Measurements from ENCODE around the gene ZBTB24. TPM values are rescaled to one million over a fixed set of nuclear protein-coding genes. Genes with fewer than 3 reads are reported as not detected.

ZBTB24 gene
- total RNA-seq, 1 donor from 2014 or later, result 8.2 TPM

GRCh38 chr6:109455437-109456110 lies 27.4 kb downstream of the ZBTB24 start, which contains the start of gene MICAL1:
Gene MICAL1 (minus strand): TSS chr6:109455772. CDS start chr6:109454196, 1,576 bp downstream.
- Histone ChIP-seq H3K4me1 (peaks cover 53% of the 10 kb centered on the region), H3K36me3 (peaks cover 26% of the 10 kb centered on the region), H3K4me3 (peak within 1 kb of the TSS; percentile 86), H3K27me3 (ENCODE audit: low read depth) (no peaks in the 10 kb centered on the region), H3K9me3 (no peaks in the 10 kb centered on the region), H3K27ac (peak within 1 kb of the TSS; percentile 89)
- ATAC-seq (peak; percentile 87 to 89), DNase-seq (peak; percentile 91)
- intact Hi-C loops (cut with DNase I), result no loop called here
- TF ChIP-seq, protein P1, sequence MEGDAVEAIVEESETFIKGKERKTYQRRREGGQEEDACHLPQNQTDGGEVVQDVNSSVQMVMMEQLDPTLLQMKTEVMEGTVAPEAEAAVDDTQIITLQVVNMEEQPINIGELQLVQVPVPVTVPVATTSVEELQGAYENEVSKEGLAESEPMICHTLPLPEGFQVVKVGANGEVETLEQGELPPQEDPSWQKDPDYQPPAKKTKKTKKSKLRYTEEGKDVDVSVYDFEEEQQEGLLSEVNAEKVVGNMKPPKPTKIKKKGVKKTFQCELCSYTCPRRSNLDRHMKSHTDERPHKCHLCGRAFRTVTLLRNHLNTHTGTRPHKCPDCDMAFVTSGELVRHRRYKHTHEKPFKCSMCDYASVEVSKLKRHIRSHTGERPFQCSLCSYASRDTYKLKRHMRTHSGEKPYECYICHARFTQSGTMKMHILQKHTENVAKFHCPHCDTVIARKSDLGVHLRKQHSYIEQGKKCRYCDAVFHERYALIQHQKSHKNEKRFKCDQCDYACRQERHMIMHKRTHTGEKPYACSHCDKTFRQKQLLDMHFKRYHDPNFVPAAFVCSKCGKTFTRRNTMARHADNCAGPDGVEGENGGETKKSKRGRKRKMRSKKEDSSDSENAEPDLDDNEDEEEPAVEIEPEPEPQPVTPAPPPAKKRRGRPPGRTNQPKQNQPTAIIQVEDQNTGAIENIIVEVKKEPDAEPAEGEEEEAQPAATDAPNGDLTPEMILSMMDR (IDR thresholded peaks at IDR 0.05), result peak; percentile 35

- no peaks in the 10 kb centered on the region for H3K9me3 ChIP-seq
- ATAC-seq, result peak; percentile 17 to 49
- H3K27me3 ChIP-seq (ENCODE audit: low read depth), result no peaks in the 10 kb centered on the region
- TF ChIP-seq, protein P1 (IDR thresholded peaks at IDR 0.05), result no peak
- H3K36me3 ChIP-seq, result peaks cover 29% of the 10 kb centered on the region
- intact Hi-C loops (cut with DNase I), result no loop called here
- peaks cover 49% of the 10 kb centered on the region for H3K4me1 ChIP-seq
- H3K27ac ChIP-seq, result peak overlapping the region; percentile 89
- DNase-seq, result peak; percentile 76
- H3K4me3 ChIP-seq, result peak overlapping the region; percentile 86
Measured at GRCh38 chr6:109454496-109455436, 28.3 kb downstream of the ZBTB24 start.

DNA sequence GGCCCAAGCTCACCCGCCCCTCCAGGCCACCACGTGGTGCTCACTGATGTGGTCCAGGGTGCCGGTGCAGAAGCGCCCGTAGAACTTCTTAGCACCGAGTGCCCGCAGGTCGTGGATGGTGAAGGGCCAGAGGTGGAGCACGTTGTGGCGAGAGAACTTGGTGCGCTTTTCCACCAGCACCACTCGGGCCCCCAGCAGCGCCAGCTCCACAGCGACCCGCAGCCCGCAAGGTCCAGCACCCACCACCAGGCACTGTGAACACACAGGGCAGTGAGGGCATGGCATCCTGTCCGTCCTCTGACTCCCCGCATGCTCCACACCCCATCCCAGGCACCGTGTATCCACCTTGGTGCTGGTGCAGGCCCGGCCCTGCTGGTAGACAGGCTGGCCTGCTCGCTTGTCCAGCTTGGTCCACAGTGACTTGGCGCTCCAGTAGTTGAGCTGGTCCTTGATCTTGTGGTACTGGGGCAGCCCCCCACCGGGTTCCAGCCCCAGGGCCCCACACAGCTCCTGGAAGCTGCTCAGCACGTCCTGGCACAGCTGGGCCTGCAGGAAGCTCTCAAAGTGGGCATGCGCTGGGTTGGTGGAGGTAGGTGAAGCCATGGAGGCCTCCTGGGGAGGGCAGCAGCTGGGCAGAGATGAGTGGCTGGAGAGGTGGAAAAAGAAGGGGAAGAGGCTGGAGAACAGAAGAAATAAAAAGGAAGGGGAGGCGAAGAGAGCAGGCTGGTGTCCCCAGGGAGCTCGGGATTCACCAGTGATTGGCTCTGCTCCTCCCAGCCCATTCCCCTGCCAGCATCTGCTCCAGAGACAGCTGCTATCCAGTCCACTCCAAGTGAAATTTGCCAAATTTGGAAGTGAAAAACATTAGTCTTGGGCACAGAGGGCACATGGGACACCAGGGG lies 29.2 kb downstream of the ZBTB24 start:
- ATAC-seq, result no peak
- Histone ChIP-seq H3K36me3 (peaks cover 29% of the 10 kb centered on the region), H3K9me3 (no peaks in the 10 kb centered on the region), H3K27ac (peak overlapping the region; percentile 89), H3K4me1 (peaks cover 44% of the 10 kb centered on the region), H3K27me3 (ENCODE audit: low read depth) (no peaks in the 10 kb centered on the region), H3K4me3 (peak overlapping the region; percentile 86)
- TF ChIP-seq, protein P1 (IDR thresholded peaks at IDR 0.05), result no peak
- DNase-seq, result no peak
- intact Hi-C loops (cut with DNase I), result no loop called here

DNA sequence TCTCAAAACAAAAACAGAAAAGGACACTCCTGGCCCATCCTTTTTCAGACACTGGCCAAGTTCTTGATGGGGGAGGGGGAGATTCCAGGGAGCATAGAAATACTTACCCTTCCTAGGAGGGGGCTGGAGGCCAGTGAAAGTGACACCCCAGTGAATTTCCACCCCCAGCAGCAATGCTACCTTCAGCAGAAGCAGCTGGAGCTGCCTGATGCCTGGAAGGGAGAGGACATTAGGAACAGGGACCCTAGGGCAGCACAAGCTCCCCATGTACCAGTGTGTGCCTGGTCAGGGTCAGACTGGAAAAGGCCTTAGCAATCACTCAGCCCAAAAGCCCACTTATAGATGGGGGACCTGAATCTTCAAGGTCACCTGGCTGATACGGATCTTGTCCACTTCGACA lies 29.9 kb downstream of the ZBTB24 start:
- TF ChIP-seq, protein P1 (IDR thresholded peaks at IDR 0.05), result no peak
- no peak for DNase-seq
- H3K4me1 ChIP-seq, result peaks cover 37% of the 10 kb centered on the region
- peaks cover 29% of the 10 kb centered on the region for H3K36me3 ChIP-seq
- no peaks in the 10 kb centered on the region for H3K27me3 ChIP-seq (ENCODE audit: low read depth)
- no peak for ATAC-seq
- no peak overlapping the region for H3K27ac ChIP-seq
- no peak overlapping the region for H3K4me3 ChIP-seq
- no peaks in the 10 kb centered on the region for H3K9me3 ChIP-seq
- intact Hi-C loops (cut with DNase I), result no loop called here

GRCh38 chr6:109452181-109452580 lies 30.8 kb downstream of the ZBTB24 start:
- H3K27me3 ChIP-seq (ENCODE audit: low read depth), result no peaks in the 10 kb centered on the region
- H3K4me3 ChIP-seq, result no peak overlapping the region
- peaks cover 29% of the 10 kb centered on the region for H3K36me3 ChIP-seq
- H3K27ac ChIP-seq, result no peak overlapping the region
- peaks cover 27% of the 10 kb centered on the region for H3K4me1 ChIP-seq
- no peaks in the 10 kb centered on the region for H3K9me3 ChIP-seq
- no peak for ATAC-seq
- DNase-seq, result no peak
- intact Hi-C loops (cut with DNase I), result no loop called here
- TF ChIP-seq, protein P1 (IDR thresholded peaks at IDR 0.05), result no peak

All from lower lobe of right lung (tissue), 2 donors.